ENCODE results near the gene SKI. TPM values are rescaled to one million over a fixed set of nuclear protein-coding genes. Genes with fewer than 3 reads are reported as not detected.
A peak's percentile ranks its signal among the peaks of the same experiment; 100 is the strongest.

SKI gene
- total RNA-seq, 2 experiments from 2014 or later: 286 to 324 TPM

GRCh38 chr1:2247760-2248126 lies 19.6 kb downstream of the SKI start:
- no peaks in the 10 kb centered on the region for H3K9me3 ChIP-seq (ENCODE audit: control insufficient read depth in 1 of 2, insufficient read depth in 1 of 2, low read length in 2 of 2)
- Mint-ChIP-seq H3K27ac (no peak overlapping the region), H3K4me3 (peak overlapping the region; percentile 82), H3K9me3 (no peaks in the 10 kb centered on the region), H3K27me3 (no peaks in the 10 kb centered on the region), H3K36me3 (ENCODE audit: low read depth) (peaks cover 77% of the 10 kb centered on the region), H3K4me1 (ENCODE audit: low read depth) (peaks cover 90% of the 10 kb centered on the region)
- ATAC-seq (ENCODE audit: poor library complexity) (no peak), DNase-seq (no peak)
- no peak for TF ChIP-seq CTCF (IDR thresholded peaks at IDR 0.05)
- H3K27me3 ChIP-seq (ENCODE audit: control insufficient read depth in 1 of 2, insufficient read depth in 2 of 2, low read length in 2 of 2): no peaks in the 10 kb centered on the region
- ChIA-PET POLR2A (interaction anchor here (0.6 kb wide), 1 partner anchor 128 kb away, joined by 3 read pairs; no protein-coding TSS in a partner anchor), CTCF (no interaction called here)
- H3K36me3 ChIP-seq (ENCODE audit: insufficient read depth, low read length): peaks cover 35% of the 10 kb centered on the region
- H3K4me1 ChIP-seq (ENCODE audit: insufficient read depth, low read length): peaks cover 92% of the 10 kb centered on the region
- no peak overlapping the region for H3K4me3 ChIP-seq (ENCODE audit: low read length)
- H3K27ac ChIP-seq (ENCODE audit: low read depth in 1 of 2, low read length in 2 of 2): no peak overlapping the region
- intact Hi-C loops (cut with DNase I, micrococcal nuclease): loop anchor here in 1 of 2 experiments (2.0 kb wide), 1 partner anchor 17 kb away; no protein-coding TSS in a partner anchor

GRCh38 chr1:2248127-2248826 lies 20.2 kb downstream of the SKI start:
- H3K27me3 Mint-ChIP-seq: no peaks in the 10 kb centered on the region
- H3K27ac ChIP-seq (ENCODE audit: low read depth in 1 of 2, low read length in 2 of 2): no peak overlapping the region
- no peak for DNase-seq
- no peaks in the 10 kb centered on the region for H3K9me3 Mint-ChIP-seq
- peaks cover 77% of the 10 kb centered on the region for H3K36me3 Mint-ChIP-seq (ENCODE audit: low read depth)
- TF ChIP-seq CTCF (IDR thresholded peaks at IDR 0.05): no peak
- CTCF ChIA-PET: no interaction called here
- POLR2A ChIA-PET: no interaction called here
- no peak overlapping the region for H3K27ac Mint-ChIP-seq
- H3K4me1 ChIP-seq (ENCODE audit: insufficient read depth, low read length): peaks cover 92% of the 10 kb centered on the region
- no peak overlapping the region for H3K4me3 ChIP-seq (ENCODE audit: low read length)
- peaks cover 85% of the 10 kb centered on the region for H3K4me1 Mint-ChIP-seq (ENCODE audit: low read depth)
- ATAC-seq (ENCODE audit: poor library complexity): no peak
- intact Hi-C loops (cut with DNase I, micrococcal nuclease): no loop called here
- no peaks in the 10 kb centered on the region for H3K27me3 ChIP-seq (ENCODE audit: control insufficient read depth in 1 of 2, insufficient read depth in 2 of 2, low read length in 2 of 2)
- H3K36me3 ChIP-seq (ENCODE audit: insufficient read depth, low read length): peaks cover 35% of the 10 kb centered on the region
- peak overlapping the region; percentile 82 for H3K4me3 Mint-ChIP-seq
- peaks cover 0 to 4% of the 10 kb centered on the region in 2 experiments for H3K9me3 ChIP-seq (ENCODE audit: control insufficient read depth in 1 of 2, insufficient read depth in 1 of 2, low read length in 2 of 2)

- TF ChIP-seq CTCF (IDR thresholded peaks at IDR 0.05): no peak
- ChIA-PET POLR2A (no interaction called here), CTCF (no interaction called here)
- Mint-ChIP-seq H3K36me3 (ENCODE audit: low read depth) (peaks cover 76% of the 10 kb centered on the region), H3K9me3 (no peaks in the 10 kb centered on the region), H3K4me3 (peak overlapping the region; percentile 78), H3K27me3 (no peaks in the 10 kb centered on the region), H3K27ac (no peak overlapping the region), H3K4me1 (ENCODE audit: low read depth) (peaks cover 79% of the 10 kb centered on the region)
- ATAC-seq (ENCODE audit: poor library complexity) (no peak), DNase-seq (no peak)
- H3K4me3 ChIP-seq (ENCODE audit: low read length): no peak overlapping the region
- no peak overlapping the region for H3K27ac ChIP-seq (ENCODE audit: low read depth in 1 of 2, low read length in 2 of 2)
- peaks cover 94% of the 10 kb centered on the region for H3K4me1 ChIP-seq (ENCODE audit: insufficient read depth, low read length)
- intact Hi-C loops (cut with DNase I, micrococcal nuclease): no loop called here
- no peaks in the 10 kb centered on the region for H3K27me3 ChIP-seq (ENCODE audit: control insufficient read depth in 1 of 2, insufficient read depth in 2 of 2, low read length in 2 of 2)
- H3K9me3 ChIP-seq (ENCODE audit: control insufficient read depth in 1 of 2, insufficient read depth in 1 of 2, low read length in 2 of 2): peaks cover 0 to 11% of the 10 kb centered on the region in 2 experiments
- H3K36me3 ChIP-seq (ENCODE audit: insufficient read depth, low read length): peaks cover 39% of the 10 kb centered on the region
These were observed 20.9 kb downstream of the SKI start for GRCh38 chr1:2248854-2249558.

All from CD4-positive, alpha-beta T cell (primary cell).